KMS-11 (cell line): ENCODE results near the gene REEP1.

ENCODE experiments used
- H2AFZ ChIP-seq: fragments of 200-600 bp; sonication (generic); 2 replicates; pipeline ENCODE4 v1.6.1; 2016; ENCODE audit warnings: antibody characterized with exemption, mixed run types, low read depth
- H3K27ac ChIP-seq: fragments of 200-600 bp; sonication (generic); 2 replicates; pipeline ENCODE4 v1.6.1; 2016; ENCODE audit warnings: mild to moderate bottlenecking, mixed run types
- H3K27me3 ChIP-seq: fragments of 200-600 bp; sonication (generic); 2 replicates; pipeline ENCODE4 v1.6.1; 2017; ENCODE audit warnings: mild to moderate bottlenecking, low read depth, mixed run types, moderate library complexity; ENCODE audit not compliant: insufficient read depth
- H3K36me3 ChIP-seq: fragments of 200-600 bp; sonication (generic); 2 replicates; pipeline ENCODE4 v1.6.1; 2017; ENCODE audit warnings: mild to moderate bottlenecking, mixed run types; ENCODE audit not compliant: insufficient read depth
- H3K4me1 ChIP-seq: fragments of 200-600 bp; sonication (generic); 2 replicates; pipeline ENCODE4 v1.6.1; 2016; ENCODE audit warnings: mild to moderate bottlenecking, low read depth, mixed run types; ENCODE audit not compliant: poor library complexity, severe bottlenecking
- H3K4me2 ChIP-seq: fragments of 200-600 bp; sonication (generic); 2 replicates; pipeline ENCODE4 v1.7.0; 2016; ENCODE audit warnings: mild to moderate bottlenecking, mixed run types
- H3K4me3 ChIP-seq: fragments of 200-600 bp; sonication (generic); IDR thresholded peaks from 2 replicates; pipeline ENCODE4 v1.6.1; 2017; ENCODE audit warnings: low read depth, low read length, mixed read lengths; ENCODE audit not compliant: insufficient read depth
- H3K79me2 ChIP-seq: fragments of 200-600 bp; sonication (generic); 2 replicates; pipeline ENCODE4 v1.6.1; 2016; ENCODE audit warnings: low read depth, mixed run types; ENCODE audit not compliant: insufficient read depth
- H3K9ac ChIP-seq: fragments of 200-600 bp; sonication (generic); 2 replicates; pipeline ENCODE4 v1.6.1; 2016; ENCODE audit warnings: mild to moderate bottlenecking, mixed run types
- H4K20me1 ChIP-seq: fragments of 200-600 bp; sonication (generic); 2 replicates; pipeline ENCODE4 v1.6.1; 2016; ENCODE audit warnings: mild to moderate bottlenecking, mixed run types; ENCODE audit not compliant: insufficient read depth
- TF ChIP-seq, protein P1 (sequence below): fragments of 200-600 bp; sonication (generic); conservative IDR thresholded peaks from 2 replicates; pipeline ENCODE4 v1.6.1; 2017; ENCODE audit warnings: low read depth, mild to moderate bottlenecking, antibody characterized with exemption, low read length, moderate library complexity, mixed read lengths

REEP1 gene

DNA sequence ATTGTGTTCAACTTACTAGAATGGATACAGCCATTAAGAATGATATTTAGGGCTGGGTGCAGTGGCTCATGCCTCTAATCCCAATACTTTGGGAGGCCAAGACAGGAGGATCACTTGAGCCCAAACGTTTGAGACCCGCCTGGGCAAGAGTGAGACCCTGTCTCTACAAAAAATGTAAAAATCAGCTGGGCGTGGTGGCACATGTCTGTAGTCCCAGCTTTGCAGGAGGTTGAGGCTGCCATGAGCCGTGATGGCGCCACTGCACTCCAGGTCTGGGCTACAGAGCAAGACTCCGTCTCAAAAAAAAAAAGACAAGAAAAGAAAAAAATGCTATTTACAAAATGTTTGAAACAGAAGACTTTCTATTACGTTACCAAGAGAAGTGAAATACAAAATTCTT is 30.0 kb downstream of the REEP1 start:
- Histone ChIP-seq H3K27ac (no peak overlapping the region), H4K20me1 (no peaks in the 10 kb centered on the region), H3K36me3 (no peaks in the 10 kb centered on the region), H3K9ac (no peak overlapping the region), H3K79me2 (no peaks in the 10 kb centered on the region), H3K4me2 (no peak overlapping the region), H3K4me1 (no peaks in the 10 kb centered on the region), H3K27me3 (no peaks in the 10 kb centered on the region), H3K4me3 (no peak overlapping the region), H2AFZ (no peak overlapping the region)
- TF ChIP-seq, protein P1, sequence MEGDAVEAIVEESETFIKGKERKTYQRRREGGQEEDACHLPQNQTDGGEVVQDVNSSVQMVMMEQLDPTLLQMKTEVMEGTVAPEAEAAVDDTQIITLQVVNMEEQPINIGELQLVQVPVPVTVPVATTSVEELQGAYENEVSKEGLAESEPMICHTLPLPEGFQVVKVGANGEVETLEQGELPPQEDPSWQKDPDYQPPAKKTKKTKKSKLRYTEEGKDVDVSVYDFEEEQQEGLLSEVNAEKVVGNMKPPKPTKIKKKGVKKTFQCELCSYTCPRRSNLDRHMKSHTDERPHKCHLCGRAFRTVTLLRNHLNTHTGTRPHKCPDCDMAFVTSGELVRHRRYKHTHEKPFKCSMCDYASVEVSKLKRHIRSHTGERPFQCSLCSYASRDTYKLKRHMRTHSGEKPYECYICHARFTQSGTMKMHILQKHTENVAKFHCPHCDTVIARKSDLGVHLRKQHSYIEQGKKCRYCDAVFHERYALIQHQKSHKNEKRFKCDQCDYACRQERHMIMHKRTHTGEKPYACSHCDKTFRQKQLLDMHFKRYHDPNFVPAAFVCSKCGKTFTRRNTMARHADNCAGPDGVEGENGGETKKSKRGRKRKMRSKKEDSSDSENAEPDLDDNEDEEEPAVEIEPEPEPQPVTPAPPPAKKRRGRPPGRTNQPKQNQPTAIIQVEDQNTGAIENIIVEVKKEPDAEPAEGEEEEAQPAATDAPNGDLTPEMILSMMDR, result no peak

DNA sequence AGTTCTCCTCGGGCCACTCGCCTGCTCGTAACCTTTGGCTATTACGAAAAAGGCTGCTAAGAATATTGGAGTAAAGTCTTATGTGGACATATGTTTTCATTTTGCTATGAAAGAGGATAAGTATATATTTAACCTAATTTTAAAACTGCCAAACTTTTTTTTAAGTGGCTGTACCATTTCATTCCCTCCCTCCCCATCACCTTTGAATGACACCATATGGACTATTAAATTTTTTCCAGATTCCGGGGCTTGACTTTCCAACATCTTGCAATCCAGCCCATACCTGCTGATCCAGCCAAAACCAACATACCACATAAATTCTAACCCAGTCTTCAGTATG is 31.5 kb downstream of the REEP1 start:
- TF ChIP-seq, protein P1, result no peak
- H4K20me1 ChIP-seq, result no peaks in the 10 kb centered on the region
- H3K79me2 ChIP-seq, result no peaks in the 10 kb centered on the region
- H2AFZ ChIP-seq, result no peak overlapping the region
- H3K27me3 ChIP-seq, result no peaks in the 10 kb centered on the region
- H3K4me2 ChIP-seq, result no peak overlapping the region
- no peaks in the 10 kb centered on the region for H3K4me1 ChIP-seq
- H3K9ac ChIP-seq, result no peak overlapping the region
- H3K4me3 ChIP-seq, result no peak overlapping the region
- no peak overlapping the region for H3K27ac ChIP-seq
- no peaks in the 10 kb centered on the region for H3K36me3 ChIP-seq

DNA sequence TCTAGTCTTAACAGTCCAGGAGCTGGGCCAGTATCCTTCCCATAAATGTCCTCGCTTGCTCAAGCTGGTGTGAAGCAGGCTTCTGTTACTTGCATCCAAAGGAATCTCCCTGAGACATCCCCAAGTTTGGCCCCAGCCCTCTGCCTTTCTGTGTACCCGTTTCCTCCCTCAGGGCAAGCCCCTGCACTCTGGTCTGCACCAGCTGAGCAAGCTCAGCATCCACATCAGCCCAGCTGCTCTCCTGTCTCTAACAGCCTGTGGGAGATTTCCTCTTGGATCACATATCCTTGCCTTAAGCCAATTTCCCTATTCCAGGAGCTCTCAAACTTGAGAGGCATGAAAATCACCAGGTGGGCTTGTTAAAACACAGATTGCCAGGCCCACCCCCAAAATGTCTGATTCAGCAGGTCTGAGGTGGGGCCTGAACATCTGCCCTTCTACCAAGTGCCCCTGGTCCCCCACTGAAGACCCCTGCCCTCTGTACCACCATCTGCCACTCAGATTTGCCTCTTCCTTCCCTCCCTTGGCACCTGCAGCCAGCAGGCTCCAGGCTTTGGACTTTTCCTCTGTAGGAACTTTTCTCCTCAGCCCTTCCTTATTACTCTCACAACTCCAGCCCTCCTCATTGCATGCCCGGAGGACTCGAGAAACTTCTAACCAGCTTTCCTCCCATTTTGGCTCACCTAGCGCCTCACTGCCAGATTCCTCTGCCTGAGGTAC is 32.1 kb downstream of the REEP1 start:
- Histone ChIP-seq H3K4me2 (no peak overlapping the region), H3K4me3 (no peak overlapping the region), H2AFZ (no peak overlapping the region), H3K27ac (no peak overlapping the region), H4K20me1 (no peaks in the 10 kb centered on the region), H3K79me2 (no peaks in the 10 kb centered on the region), H3K4me1 (no peaks in the 10 kb centered on the region), H3K9ac (no peak overlapping the region), H3K27me3 (no peaks in the 10 kb centered on the region), H3K36me3 (no peaks in the 10 kb centered on the region)
- TF ChIP-seq, protein P1, result no peak

DNA sequence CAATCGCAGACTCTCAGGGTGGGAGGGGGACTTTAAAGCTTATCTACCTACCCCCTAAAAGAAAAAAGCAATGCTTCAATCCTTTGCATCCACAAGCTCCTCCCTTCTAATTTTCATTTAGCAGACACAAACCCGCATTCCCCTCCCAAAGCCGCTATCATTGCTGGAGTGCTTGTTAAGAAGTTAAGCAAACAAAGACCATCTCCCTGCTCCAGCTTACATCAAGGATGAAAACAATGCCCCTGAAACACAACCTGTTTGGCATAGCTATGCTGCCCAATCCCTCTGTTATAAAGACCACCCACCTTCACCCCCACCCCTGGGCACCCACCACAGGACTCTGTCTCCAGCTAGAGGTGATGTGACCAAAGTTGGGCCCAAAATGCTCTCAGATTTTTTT is 33.0 kb downstream of the REEP1 start:
- H3K79me2 ChIP-seq, result no peaks in the 10 kb centered on the region
- no peaks in the 10 kb centered on the region for H3K27me3 ChIP-seq
- H3K4me3 ChIP-seq, result no peak overlapping the region
- no peaks in the 10 kb centered on the region for H3K4me1 ChIP-seq
- H2AFZ ChIP-seq, result no peak overlapping the region
- H3K9ac ChIP-seq, result no peak overlapping the region
- no peak overlapping the region for H3K4me2 ChIP-seq
- TF ChIP-seq, protein P1, result no peak
- H3K36me3 ChIP-seq, result no peaks in the 10 kb centered on the region
- H3K27ac ChIP-seq, result no peak overlapping the region
- no peaks in the 10 kb centered on the region for H4K20me1 ChIP-seq
